Ishikawa (cell line): ENCODE results near the gene HNF1B.

Experiments used
- CEBPB ChIP-seq: IDR thresholded peaks from 2 replicates; pipeline ENCODE4 v1.6.1; 2012
- CREB1 ChIP-seq: IDR thresholded peaks from 2 replicates; pipeline ENCODE4 v1.6.1; 2012; ENCODE audit warnings: low read depth
- EGR1 ChIP-seq: IDR thresholded peaks from 2 replicates; pipeline ENCODE4 v1.6.1; 2012
- EP300 ChIP-seq: IDR thresholded peaks from 2 replicates; pipeline ENCODE4 v1.6.1; 2012; ENCODE audit warnings: borderline replicate concordance
- FOXM1 ChIP-seq: IDR thresholded peaks from 2 replicates; pipeline ENCODE4 v1.6.1; 2012; ENCODE audit warnings: low read depth, borderline replicate concordance
- NFIC ChIP-seq: IDR thresholded peaks from 2 replicates; pipeline ENCODE4 v1.6.1; 2012
- RAD21 ChIP-seq: IDR thresholded peaks from 2 replicates; pipeline ENCODE4 v1.6.1; 2012; ENCODE audit warnings: low read depth
- TAF1 ChIP-seq: IDR thresholded peaks from 2 replicates; pipeline ENCODE4 v1.6.1; 2012; ENCODE audit warnings: low read depth, mild to moderate bottlenecking
- TCF12 ChIP-seq: IDR thresholded peaks from 2 replicates; pipeline ENCODE4 v1.6.1; 2012; ENCODE audit warnings: low read depth
- TEAD4 ChIP-seq: IDR thresholded peaks from 2 replicates; pipeline ENCODE4 v1.6.1; 2012
- YY1 ChIP-seq: IDR thresholded peaks from 2 replicates; pipeline ENCODE4 v1.6.1; 2012; ENCODE audit warnings: low read depth
- ZBTB7A ChIP-seq: IDR thresholded peaks from 2 replicates; pipeline ENCODE4 v1.6.1; 2012; ENCODE audit warnings: low read depth
- TF ChIP-seq, protein P1 (sequence below): IDR thresholded peaks from 2 replicates; pipeline ENCODE4 v1.6.1; 2012
- TF ChIP-seq, protein P2 (sequence below): IDR thresholded peaks from 2 replicates; pipeline ENCODE4 v1.6.1; 2012; ENCODE audit warnings: low read depth, mild to moderate bottlenecking
- TF ChIP-seq, protein P3 (sequence below): IDR thresholded peaks from 2 replicates; pipeline ENCODE4 v1.6.1; 2012

The HNF1B gene

DNA sequence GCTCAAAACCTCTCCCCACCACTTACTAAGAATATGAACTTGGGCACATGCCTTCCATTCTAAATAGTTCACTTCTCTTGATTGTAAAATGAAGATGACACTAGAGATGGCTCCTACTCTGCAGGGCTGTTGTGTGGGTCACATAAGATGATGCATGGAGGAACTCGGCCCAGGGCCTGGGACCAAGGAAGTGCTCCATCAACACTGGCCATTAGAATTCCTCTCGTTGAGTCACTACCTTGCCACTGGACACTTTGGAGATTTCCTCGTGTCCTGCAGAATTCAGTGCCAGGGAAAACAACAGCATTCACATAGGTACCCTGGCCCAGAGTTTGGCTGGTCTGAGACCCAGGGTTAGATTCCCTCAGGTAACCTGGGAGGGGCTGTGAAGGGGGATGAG is 18.6 kb downstream of the HNF1B start:
- TF ChIP-seq NFIC, result no peak
- no peak for TF ChIP-seq FOXM1

DNA sequence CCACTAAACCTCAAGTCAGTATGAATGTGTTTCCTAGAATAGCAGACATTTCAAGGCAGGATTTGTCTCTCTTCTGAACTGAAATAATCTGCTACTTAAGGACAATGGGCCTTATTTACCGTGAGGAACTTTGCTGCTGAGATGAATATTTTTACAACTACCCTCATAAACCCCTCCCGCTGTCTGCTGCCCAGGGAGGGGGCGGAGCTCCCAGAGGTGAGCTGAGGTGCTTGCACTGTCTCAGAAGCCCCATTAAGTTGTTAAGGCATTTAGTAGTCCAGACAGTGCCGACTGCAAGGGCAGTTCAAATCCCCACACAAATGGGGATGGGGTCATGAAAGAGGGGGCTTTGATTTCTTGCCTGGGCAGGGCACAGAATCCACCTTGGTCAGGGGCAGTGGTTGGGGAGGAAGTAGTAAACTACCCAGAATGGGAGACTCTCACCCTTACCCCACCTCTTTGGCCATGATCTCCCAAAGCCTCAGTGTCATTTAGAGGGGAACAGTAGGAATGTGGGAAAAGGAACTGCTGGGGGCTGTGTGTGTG is 19.2 kb downstream of the HNF1B start:
- no peak for TF ChIP-seq NFIC
- TF ChIP-seq CEBPB, result no peak
- TF ChIP-seq ZBTB7A, result no peak
- no peak for TF ChIP-seq TAF1
- no peak for TF ChIP-seq TCF12
- TF ChIP-seq, protein P1, sequence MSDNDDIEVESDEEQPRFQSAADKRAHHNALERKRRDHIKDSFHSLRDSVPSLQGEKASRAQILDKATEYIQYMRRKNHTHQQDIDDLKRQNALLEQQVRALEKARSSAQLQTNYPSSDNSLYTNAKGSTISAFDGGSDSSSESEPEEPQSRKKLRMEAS, result no peak
- no peak for TF ChIP-seq RAD21
- TF ChIP-seq, protein P2, sequence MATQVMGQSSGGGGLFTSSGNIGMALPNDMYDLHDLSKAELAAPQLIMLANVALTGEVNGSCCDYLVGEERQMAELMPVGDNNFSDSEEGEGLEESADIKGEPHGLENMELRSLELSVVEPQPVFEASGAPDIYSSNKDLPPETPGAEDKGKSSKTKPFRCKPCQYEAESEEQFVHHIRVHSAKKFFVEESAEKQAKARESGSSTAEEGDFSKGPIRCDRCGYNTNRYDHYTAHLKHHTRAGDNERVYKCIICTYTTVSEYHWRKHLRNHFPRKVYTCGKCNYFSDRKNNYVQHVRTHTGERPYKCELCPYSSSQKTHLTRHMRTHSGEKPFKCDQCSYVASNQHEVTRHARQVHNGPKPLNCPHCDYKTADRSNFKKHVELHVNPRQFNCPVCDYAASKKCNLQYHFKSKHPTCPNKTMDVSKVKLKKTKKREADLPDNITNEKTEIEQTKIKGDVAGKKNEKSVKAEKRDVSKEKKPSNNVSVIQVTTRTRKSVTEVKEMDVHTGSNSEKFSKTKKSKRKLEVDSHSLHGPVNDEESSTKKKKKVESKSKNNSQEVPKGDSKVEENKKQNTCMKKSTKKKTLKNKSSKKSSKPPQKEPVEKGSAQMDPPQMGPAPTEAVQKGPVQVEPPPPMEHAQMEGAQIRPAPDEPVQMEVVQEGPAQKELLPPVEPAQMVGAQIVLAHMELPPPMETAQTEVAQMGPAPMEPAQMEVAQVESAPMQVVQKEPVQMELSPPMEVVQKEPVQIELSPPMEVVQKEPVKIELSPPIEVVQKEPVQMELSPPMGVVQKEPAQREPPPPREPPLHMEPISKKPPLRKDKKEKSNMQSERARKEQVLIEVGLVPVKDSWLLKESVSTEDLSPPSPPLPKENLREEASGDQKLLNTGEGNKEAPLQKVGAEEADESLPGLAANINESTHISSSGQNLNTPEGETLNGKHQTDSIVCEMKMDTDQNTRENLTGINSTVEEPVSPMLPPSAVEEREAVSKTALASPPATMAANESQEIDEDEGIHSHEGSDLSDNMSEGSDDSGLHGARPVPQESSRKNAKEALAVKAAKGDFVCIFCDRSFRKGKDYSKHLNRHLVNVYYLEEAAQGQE, result no peak
- TF ChIP-seq FOXM1, result no peak

- no peak for TF ChIP-seq ZBTB7A
These were observed 19.8 kb downstream of the HNF1B start for GRCh38 chr17:37725021-37725595.

DNA sequence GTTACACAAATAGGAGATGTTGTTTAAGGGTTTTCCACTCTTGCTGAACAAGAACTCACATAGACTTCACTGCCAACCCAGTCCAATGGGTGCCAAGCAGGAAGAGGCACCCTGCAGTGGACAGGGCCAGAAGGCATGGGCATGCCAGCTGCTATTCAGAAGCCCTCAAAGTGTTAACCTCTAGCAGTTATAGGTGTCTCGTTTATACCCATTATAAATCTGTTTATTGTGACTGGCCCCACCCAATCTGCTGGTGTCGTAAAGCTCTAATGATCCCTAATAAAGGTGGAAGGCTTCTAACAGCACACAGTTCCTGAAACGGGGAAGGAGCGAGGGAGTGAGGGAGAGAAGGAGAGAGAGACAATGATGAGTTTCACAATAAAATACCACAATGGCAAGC is 23.9 kb downstream of the HNF1B start:
- TF ChIP-seq FOXM1 (no peak), CREB1 (no peak), NFIC (no peak), TAF1 (no peak), TEAD4 (no peak), RAD21 (no peak), EGR1 (no peak), CEBPB (no peak), ZBTB7A (no peak), YY1 (no peak), EP300 (no peak), TCF12 (no peak)
- TF ChIP-seq, protein P3, sequence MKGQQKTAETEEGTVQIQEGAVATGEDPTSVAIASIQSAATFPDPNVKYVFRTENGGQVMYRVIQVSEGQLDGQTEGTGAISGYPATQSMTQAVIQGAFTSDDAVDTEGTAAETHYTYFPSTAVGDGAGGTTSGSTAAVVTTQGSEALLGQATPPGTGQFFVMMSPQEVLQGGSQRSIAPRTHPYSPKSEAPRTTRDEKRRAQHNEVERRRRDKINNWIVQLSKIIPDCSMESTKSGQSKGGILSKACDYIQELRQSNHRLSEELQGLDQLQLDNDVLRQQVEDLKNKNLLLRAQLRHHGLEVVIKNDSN, result no peak
- TF ChIP-seq, protein P1, result no peak
- TF ChIP-seq, protein P2, result no peak

DNA sequence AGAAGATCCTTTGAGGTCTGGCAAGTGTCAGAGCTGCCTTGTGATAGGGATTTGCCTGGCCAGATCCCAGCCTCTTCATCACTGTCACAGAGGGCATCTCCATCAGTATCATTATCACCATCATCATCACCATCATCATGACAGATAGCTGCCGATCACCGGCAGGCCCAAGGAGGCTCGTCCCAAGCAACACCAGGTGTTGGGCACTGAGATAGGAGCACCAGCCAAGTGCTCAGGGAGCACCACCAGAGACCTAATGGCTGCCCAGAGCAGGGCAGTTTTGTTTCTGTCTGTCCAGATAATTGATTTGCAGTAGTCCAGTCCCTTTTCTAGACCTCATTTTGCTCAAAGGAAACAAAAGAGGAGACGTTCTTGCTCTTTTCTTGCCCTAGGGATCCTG is 25.0 kb downstream of the HNF1B start:
- TF ChIP-seq TAF1 (no peak), NFIC (no peak), TEAD4 (no peak), FOXM1 (no peak), TCF12 (no peak), ZBTB7A (no peak), CREB1 (no peak)
- TF ChIP-seq, protein P2, result no peak
